Measurements from ENCODE around the gene MAGEB1. TPM values are rescaled to one million over a fixed set of nuclear protein-coding genes. Genes with fewer than 3 reads are reported as not detected.

Gene MAGEB1, protein sequence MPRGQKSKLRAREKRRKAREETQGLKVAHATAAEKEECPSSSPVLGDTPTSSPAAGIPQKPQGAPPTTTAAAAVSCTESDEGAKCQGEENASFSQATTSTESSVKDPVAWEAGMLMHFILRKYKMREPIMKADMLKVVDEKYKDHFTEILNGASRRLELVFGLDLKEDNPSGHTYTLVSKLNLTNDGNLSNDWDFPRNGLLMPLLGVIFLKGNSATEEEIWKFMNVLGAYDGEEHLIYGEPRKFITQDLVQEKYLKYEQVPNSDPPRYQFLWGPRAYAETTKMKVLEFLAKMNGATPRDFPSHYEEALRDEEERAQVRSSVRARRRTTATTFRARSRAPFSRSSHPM
- total RNA-seq (2014; rRNA removed; shearing (Covaris generic)): 30.3 and 39.3 TPM in 2 replicates

DNA sequence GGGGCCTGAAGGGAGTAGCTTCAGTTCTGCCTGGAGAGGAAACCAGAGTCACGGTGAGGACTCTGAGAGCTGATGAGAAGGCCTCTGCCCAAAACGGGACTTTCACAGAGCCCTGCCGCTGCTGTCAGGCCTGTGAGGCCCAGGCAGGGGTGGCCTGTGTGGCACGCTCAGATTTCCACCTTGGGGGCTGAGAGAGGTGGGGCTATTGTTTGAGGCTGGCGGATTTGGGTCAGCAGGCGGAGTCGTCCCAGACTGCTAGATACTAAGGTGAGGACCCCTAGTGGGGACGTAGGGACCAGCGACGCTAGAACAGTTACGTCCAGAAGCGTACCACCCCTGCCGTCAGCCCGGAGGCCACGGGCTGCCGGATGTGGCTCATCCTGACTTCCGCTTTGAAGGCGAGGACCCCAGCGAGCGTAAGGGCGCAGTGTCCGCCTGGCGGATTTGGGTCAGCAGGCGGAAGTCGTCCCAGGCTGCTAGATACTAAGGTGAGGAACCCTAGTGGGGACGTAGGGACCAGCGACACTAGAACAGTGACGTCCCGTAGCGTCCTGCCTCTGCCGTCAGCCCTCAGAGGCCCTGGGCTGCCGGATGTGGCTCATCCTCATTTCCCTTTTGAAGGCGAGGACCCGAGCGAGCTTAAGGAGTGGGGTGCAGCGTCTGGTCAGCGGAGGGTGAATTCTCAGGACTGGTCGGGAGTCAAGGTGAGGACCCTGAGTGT is at the start of gene MAGEB1:
MAGEB1 (plus strand) TSS at position 378 of the 721 bp plus-strand sequence. CDS start 3,348 bp downstream, outside the sequence.
- DNase-seq (ENCODE audit: low read depth): peak; percentile 86

GRCh38 chrX:30212172-30212571 is 34.8 kb upstream of the MAGEB1 start:
- DNase-seq (ENCODE audit: low read depth): no peak

- DNase-seq (ENCODE audit: low read depth): peak; percentile 70
These were observed 31.5 kb upstream of the MAGEB1 start, which contains the start of gene MAGEB2 for GRCh38 chrX:30215357-30215843. MAGEB2 (plus strand) TSS chrX:30215563; CDS start chrX:30218581, 3,018 bp downstream.

DNA sequence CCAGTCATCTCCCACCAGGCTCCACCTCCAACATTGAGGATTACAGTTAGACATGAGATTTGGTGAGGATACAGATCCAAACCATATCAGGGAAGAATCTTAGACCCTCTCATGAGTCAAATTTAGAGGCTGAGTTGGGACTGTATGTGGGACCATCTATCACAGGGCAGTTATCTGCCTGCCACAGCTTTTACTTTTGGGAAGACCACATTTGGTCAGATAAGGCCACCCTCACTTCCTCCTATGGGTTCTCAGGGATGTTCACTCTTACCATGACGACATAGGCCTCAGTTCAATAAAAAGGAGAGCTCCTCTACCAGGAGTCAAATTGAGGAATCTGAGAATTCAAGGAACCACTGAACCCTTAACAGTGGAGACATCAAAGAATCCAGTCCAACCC is 29.5 kb upstream of the MAGEB1 start:
- no peak for DNase-seq (ENCODE audit: low read depth)

DNA sequence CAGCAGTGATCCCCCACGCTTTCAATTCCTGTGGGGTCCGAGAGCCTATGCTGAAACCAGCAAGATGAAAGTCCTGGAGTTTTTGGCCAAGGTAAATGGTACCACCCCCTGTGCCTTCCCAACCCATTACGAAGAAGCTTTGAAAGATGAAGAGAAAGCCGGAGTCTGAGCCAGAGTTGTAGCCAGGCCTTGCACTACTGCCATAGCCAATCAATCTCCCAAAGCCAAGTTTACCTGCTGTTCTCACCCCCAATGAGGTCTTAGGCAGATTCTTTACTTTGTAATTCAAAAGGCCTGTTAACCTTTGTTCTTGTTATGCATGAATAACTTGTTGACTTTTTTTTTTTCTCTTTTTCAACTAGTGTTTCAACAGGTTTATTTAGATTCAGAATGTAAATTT is 27.6 kb upstream of the MAGEB1 start:
- DNase-seq (ENCODE audit: low read depth): no peak

- no peak for DNase-seq (ENCODE audit: low read depth)
These were observed 26.3 kb upstream of the MAGEB1 start for GRCh38 chrX:30220661-30221060.

DNA sequence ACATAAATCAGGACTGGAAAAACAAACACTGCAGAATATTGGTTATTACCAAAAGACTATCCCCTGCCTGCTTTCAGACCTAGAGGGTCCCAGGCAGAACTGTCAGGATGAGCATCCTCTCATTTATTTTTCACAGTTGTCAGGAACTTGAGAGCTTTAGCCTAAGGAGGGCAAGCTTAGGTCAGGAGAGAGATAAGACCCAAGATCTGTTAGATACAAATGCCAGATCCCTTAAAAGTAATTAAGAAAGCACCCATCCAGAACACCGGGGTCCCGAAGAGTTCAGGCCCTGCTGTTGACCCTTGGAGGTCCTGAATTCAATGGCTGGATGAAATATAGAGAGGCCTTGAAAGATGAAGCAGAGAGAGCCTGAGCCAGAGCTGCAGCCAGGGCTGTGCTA is 22.4 kb upstream of the MAGEB1 start:
- DNase-seq (ENCODE audit: low read depth): no peak

DNA sequence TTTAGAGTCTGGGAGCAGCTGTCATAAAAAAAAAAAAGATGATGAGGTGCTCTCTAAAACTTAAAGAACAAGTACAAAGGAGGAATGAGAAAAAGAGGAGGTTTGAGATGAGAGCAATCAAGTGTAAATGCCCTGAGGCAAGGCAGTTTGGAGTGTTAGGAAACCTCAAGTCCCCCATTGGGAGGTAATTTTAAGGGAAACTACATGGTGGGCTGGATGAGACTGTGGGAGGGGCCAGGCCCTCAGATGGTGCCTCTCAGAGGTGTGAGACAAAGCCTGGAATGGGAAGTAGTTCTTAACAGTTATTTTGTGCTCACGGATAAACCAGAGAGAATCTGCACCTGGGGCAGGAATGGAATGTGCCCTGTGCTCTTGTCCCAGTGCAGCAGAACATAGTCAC is 18.4 kb upstream of the MAGEB1 start:
- DNase-seq (ENCODE audit: low read depth): no peak

- no peak for DNase-seq (ENCODE audit: low read depth)
These were observed 16.6 kb upstream of the MAGEB1 start, which contains the start of gene MAGEB3 for GRCh38 chrX:30230395-30230794. MAGEB3 (plus strand) TSS chrX:30230657; CDS start chrX:30235925, 5,268 bp downstream.

GRCh38 chrX:30241724-30242415 is 5.1 kb upstream of the MAGEB1 start, which contains the start of gene MAGEB4:
MAGEB4 (plus strand) TSS chrX:30242000; CDS start chrX:30242136, 136 bp downstream.
- no peak for DNase-seq (ENCODE audit: low read depth)

DNA sequence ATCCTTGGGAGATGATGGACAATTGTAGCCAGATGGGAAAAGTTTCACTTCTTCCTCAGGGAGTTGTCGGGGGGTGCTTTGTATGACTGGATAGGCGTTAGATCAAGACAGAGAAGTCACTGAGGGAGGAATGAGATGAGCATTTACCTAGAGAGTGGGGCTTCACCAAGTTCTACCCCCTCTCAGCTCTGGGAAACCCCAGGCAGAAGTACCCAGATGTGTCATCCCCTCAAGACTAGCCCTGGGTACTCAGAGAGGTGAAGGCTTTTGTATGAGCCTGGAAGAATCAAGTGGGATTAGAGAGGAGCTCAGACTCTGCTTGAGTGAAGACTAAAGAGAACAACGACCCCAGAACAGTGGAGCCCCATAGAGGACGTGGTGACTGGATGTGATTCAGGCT is 1.9 kb downstream of the MAGEB1 start:
- DNase-seq (ENCODE audit: low read depth): no peak

GRCh38 chrX:30253257-30253656 is 6.3 kb downstream of the MAGEB1 start:
- no peak for DNase-seq (ENCODE audit: low read depth)

DNA sequence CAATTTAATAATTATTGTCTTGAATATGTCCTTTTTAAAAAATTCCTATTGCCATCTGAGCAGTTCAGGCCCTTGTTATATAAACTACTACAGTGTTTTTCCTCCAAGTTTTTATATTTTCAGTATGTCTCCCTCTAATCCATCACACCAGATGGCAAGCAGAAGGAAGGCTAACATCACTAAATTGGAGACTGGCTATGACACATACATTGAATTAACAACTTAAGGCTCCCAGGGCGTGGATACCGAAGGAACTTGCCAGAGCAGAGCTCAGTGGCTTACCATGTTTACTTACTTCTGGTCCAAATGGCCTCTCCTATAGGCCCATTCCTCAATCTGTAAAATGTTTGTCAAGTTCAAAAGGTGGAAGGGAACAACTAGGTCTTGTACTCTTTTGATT is 13.0 kb downstream of the MAGEB1 start:
- no peak for DNase-seq (ENCODE audit: low read depth)

DNA sequence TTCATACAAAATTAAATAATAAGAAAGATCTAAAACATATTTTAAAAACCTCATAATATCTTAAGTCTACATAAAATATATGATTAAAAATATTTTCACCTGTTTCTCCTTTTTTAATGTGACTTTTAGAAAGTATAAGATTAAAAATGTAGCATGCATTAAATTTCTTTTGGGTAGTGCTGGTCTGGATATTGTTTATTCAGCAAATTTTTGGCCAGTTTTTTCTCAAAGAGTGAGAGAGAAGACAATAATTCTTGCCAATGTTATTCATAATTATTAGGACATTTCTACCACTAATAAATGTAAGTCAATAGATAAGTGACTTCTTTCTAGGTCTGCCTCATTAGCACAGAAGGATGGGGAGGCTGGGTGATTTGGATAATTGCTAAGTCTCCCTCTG is 14.1 kb downstream of the MAGEB1 start:
- DNase-seq (ENCODE audit: low read depth): no peak

DNA sequence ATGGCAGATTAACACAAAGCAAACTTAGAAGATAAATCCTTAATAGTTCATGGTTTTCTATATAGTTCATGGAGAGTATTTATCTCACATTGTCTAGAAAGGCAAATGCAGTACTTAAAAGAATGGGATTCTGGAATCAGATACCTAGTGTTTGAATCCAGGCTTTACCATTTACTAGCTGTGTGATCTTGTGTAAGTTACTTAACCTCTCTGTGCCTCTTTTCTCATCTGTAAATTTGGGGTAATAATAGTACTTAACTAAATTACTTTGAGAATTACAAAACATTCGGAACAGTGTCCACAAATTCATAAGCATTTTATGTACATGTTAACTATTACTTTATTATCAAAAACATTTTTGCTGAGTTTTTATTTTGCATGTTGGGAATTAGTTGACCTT is 15.8 kb downstream of the MAGEB1 start:
- no peak for DNase-seq (ENCODE audit: low read depth)

GRCh38 chrX:30270639-30271038 is 23.7 kb downstream of the MAGEB1 start:
- DNase-seq (ENCODE audit: low read depth): no peak

- peak; percentile 2 for DNase-seq (ENCODE audit: low read depth)
These were observed 28.6 kb downstream of the MAGEB1 start for GRCh38 chrX:30275498-30275897.

DNA sequence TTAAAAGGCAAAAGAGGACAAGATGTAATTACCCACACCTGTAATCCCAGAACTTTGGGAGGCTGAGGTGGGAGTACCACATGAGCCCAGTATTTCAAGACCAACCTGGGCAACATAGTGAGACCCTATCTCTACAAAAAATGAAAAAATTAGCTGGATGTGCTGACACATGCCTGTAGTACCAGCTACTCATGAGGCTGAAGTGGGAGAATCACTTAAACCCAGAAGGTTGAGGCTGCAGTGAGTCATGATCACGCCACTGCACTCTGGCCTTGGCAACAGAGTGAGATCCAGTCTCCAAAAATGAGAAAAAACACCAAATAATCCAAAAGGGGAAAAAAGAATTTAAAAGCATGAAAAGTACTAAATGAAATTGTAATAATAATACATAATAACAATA is 31.4 kb downstream of the MAGEB1 start:
- peak; percentile 9 for DNase-seq (ENCODE audit: low read depth)

- DNase-seq (ENCODE audit: low read depth): no peak
These were observed 33.5 kb downstream of the MAGEB1 start for GRCh38 chrX:30280428-30280827.

- DNase-seq (ENCODE audit: low read depth): no peak
These were observed 35.6 kb downstream of the MAGEB1 start for GRCh38 chrX:30282527-30282926.

DNA sequence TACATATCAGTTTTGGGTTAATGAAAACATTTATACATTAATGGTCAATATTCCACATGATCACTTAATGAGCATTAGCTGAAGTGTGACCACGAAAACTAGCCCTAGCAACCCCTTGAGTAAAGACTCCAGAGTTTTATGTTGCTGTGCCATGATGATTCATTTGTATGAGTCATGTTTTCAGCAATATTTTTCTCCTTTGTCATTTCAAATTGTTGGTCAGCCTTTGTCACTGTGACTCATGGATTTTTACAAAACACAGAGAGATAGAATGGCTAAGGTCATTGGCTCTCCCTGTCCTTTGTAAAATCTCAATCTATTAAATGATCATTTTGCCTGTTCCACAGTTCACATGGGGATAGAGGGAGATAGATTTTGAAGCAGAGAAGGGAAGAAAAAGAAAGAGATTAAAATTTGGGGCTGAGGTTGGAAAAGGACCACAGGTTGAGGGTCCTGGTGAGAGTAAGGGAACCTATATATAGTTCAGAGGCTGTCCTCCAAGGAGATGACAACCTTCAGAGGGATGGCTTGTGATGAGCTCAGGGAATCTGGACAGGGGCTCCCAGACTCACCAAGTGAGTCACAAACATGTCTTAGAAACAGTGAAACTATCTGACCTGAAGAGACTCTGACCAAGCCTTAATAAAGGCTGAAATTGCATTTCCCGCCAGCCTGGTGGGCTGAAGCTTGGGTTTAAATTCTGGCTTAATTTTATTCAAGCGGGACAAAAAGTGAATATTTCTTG is 36.7 kb downstream of the MAGEB1 start:
- peak; percentile 53 for DNase-seq (ENCODE audit: low read depth)
